Cardiac muscle cell (in vitro differentiated cells and primary cell): ENCODE results near the gene PIK3CA. TPM values are rescaled to one million over a fixed set of nuclear protein-coding genes. Genes with fewer than 3 reads are reported as not detected.

ENCODE experiments used
- DNase-seq, 2 donors: peaks; one replicate each; pipeline versions ENCODE4 v3.0.0 to v3.0.0-alpha.2; 2010 to 2017; ENCODE audit warnings: low read depth in 1 of 2, low spot score in 1 of 2
- H3K27ac ChIP-seq: fragments of 200-600 bp; sonication (generic); 2 replicates; pipeline ENCODE4 v1.5.1; 2016
- H3K27me3 ChIP-seq: fragments of 200-600 bp; sonication (generic); 2 replicates; pipeline ENCODE4 v1.6.0; 2016; ENCODE audit warnings: control low read depth
- H3K36me3 ChIP-seq: fragments of 200-600 bp; sonication (generic); 2 replicates; pipeline ENCODE4 v1.5.1; 2016; ENCODE audit warnings: control low read depth
- H3K4me1 ChIP-seq: fragments of 200-600 bp; sonication (generic); 2 replicates; pipeline ENCODE4 v1.8.1; 2017; ENCODE audit warnings: low read depth, mild to moderate bottlenecking, mixed run types
- H3K4me3 ChIP-seq: fragments of 200-600 bp; sonication (generic); 2 replicates; pipeline ENCODE4 v1.5.1; 2016; ENCODE audit warnings: mild to moderate bottlenecking
- H3K9me3 ChIP-seq: fragments of 200-600 bp; sonication (generic); 2 replicates; pipeline ENCODE4 v1.5.1; 2017; ENCODE audit warnings: low read depth, mild to moderate bottlenecking, control low read depth
- CTCF ChIP-seq: IDR thresholded peaks from 2 replicates; pipeline ENCODE4 v1.5.1; 2012; ENCODE audit warnings: low read depth, mild to moderate bottlenecking, low read length
- polyA plus RNA-seq: library from polyadenylated mRNA; unstranded; fragments of >200 nt; fragmentation: Nextera tagmentation; extraction: Ambion mirVana; gene quantifications from 2 replicates; pipeline ENCODE4 v1.2.1, GENCODE V29; 2016
- total RNA-seq: library from RNA; depleted of rRNA; stranded (reverse); fragments of >200 nt; gene quantifications from 2 replicates; pipeline ENCODE4 v1.2.3, GENCODE V29; 2016

The PIK3CA gene
- total and polyA plus RNA-seq, 2 experiments from 2014 or later = 6.1 to 13.0 TPM

GRCh38 chr3:179149406-179149867 lies 1.3 kb downstream of the PIK3CA start:
- TF ChIP-seq CTCF = no peak
- peak overlapping the region; percentile 85 for H3K4me3 ChIP-seq
- no peaks in the 10 kb centered on the region for H3K27me3 ChIP-seq
- peak; percentile 27 to 31 for DNase-seq
- no peaks in the 10 kb centered on the region for H3K9me3 ChIP-seq
- peaks cover 15% of the 10 kb centered on the region for H3K4me1 ChIP-seq
- H3K27ac ChIP-seq = peak overlapping the region; percentile 97
- no peaks in the 10 kb centered on the region for H3K36me3 ChIP-seq

- DNase-seq = peak in 1 of 2 donors; percentile 2
- no peaks in the 10 kb centered on the region for H3K27me3 ChIP-seq
- H3K27ac ChIP-seq = peak overlapping the region; percentile 97
- H3K36me3 ChIP-seq = no peaks in the 10 kb centered on the region
- TF ChIP-seq CTCF = no peak
- peak overlapping the region; percentile 85 for H3K4me3 ChIP-seq
- peaks cover 15% of the 10 kb centered on the region for H3K4me1 ChIP-seq
- H3K9me3 ChIP-seq = no peaks in the 10 kb centered on the region
Observed at GRCh38 chr3:179149951-179150350, 1.8 kb downstream of the PIK3CA start.

- Histone ChIP-seq H3K4me3 (no peak overlapping the region), H3K9me3 (no peaks in the 10 kb centered on the region), H3K27me3 (no peaks in the 10 kb centered on the region), H3K36me3 (no peaks in the 10 kb centered on the region), H3K4me1 (peaks cover 15% of the 10 kb centered on the region), H3K27ac (no peak overlapping the region)
- no peak for TF ChIP-seq CTCF
- DNase-seq = no peak
Observed at GRCh38 chr3:179150610-179151009, 2.5 kb downstream of the PIK3CA start.

GRCh38 chr3:179151474-179151873 lies 3.3 kb downstream of the PIK3CA start:
- no peak overlapping the region for H3K27ac ChIP-seq
- no peak overlapping the region for H3K4me3 ChIP-seq
- H3K36me3 ChIP-seq = no peaks in the 10 kb centered on the region
- H3K27me3 ChIP-seq = no peaks in the 10 kb centered on the region
- TF ChIP-seq CTCF = no peak
- no peak for DNase-seq
- H3K4me1 ChIP-seq = peaks cover 15% of the 10 kb centered on the region
- no peaks in the 10 kb centered on the region for H3K9me3 ChIP-seq

GRCh38 chr3:179156170-179156569 lies 8.0 kb downstream of the PIK3CA start:
- H3K27me3 ChIP-seq = no peaks in the 10 kb centered on the region
- TF ChIP-seq CTCF = no peak
- peaks cover 9% of the 10 kb centered on the region for H3K4me1 ChIP-seq
- H3K9me3 ChIP-seq = no peaks in the 10 kb centered on the region
- no peaks in the 10 kb centered on the region for H3K36me3 ChIP-seq
- H3K27ac ChIP-seq = no peak overlapping the region
- H3K4me3 ChIP-seq = no peak overlapping the region
- DNase-seq = no peak

- H3K4me3 ChIP-seq = no peak overlapping the region
- H3K4me1 ChIP-seq = peaks cover 9% of the 10 kb centered on the region
- no peak overlapping the region for H3K27ac ChIP-seq
- no peak for TF ChIP-seq CTCF
- DNase-seq = no peak
- H3K9me3 ChIP-seq = no peaks in the 10 kb centered on the region
- no peaks in the 10 kb centered on the region for H3K27me3 ChIP-seq
- H3K36me3 ChIP-seq = no peaks in the 10 kb centered on the region
Observed at GRCh38 chr3:179156775-179157174, 8.6 kb downstream of the PIK3CA start.
